Stomach (tissue), 4 donors: Measurements from ENCODE around the gene PRKCE.

Experiments
- CTCF ChIP-seq, 7 experiments: fragments of 450-650 bp in 4 of 7; fragments of 200-600 bp in 3 of 7; sonication (generic) in 3 of 7; IDR thresholded peaks; one replicate each; pipeline ENCODE4 v1.5.1; 2016 to 2019; ENCODE audit warnings: antibody characterized with exemption in 7 of 7, control low read depth in 2 of 7, mild to moderate bottlenecking in 1 of 7
- EP300 ChIP-seq: sonication (generic); formaldehyde crosslinking; IDR thresholded peaks from one replicate; pipeline ENCODE4 v1.6.1; 2017; ENCODE audit warnings: antibody characterized with exemption
- POLR2A ChIP-seq, 4 donors: fragments of 450-650 bp; IDR thresholded peaks; one replicate each; pipeline ENCODE4 v1.6.1; 2016; ENCODE audit warnings: antibody characterized with exemption in 4 of 4, control low read depth in 2 of 4, mild to moderate bottlenecking in 1 of 4, moderate library complexity in 1 of 4
- POLR2AphosphoS5 ChIP-seq, 3 donors: sonication (generic); formaldehyde crosslinking; IDR thresholded peaks; one replicate each; pipeline ENCODE4 v1.6.1; 2016; ENCODE audit warnings: antibody characterized with exemption in 3 of 3

- TF ChIP-seq CTCF (IDR thresholded peaks at IDR 0.05) (no peak), EP300 (no peak), POLR2AphosphoS5 (IDR thresholded peaks at IDR 0.05) (no peak), POLR2A (IDR thresholded peaks at IDR 0.05) (no peak)
These were observed 463.5 kb downstream of the PRKCE start for GRCh38 chr2:46114996-46115395.
